ENCODE measurements around the gene MAP4K4. TPM values are rescaled to one million over a fixed set of nuclear protein-coding genes. Genes with fewer than 3 reads are reported as not detected.

The MAP4K4 gene
- polyA plus RNA-seq, 1 experiment, result 158 TPM

GRCh38 chr2:101731221-101732054 lies 33.9 kb downstream of the MAP4K4 start:
- Histone ChIP-seq H3K27ac (ENCODE audit: low read depth, low read length) (no peak overlapping the region), H3K27me3 (ENCODE audit: control insufficient read depth, insufficient read depth, low read length) (no peaks in the 10 kb centered on the region), H3K4me3 (ENCODE audit: low read depth, low read length) (no peak overlapping the region), H3K9me3 (ENCODE audit: control insufficient read depth, insufficient read depth, low read length) (no peaks in the 10 kb centered on the region)
- CTCF ChIA-PET, result interaction anchor here (1.2 kb wide), 1 partner anchor 313 kb away, joined by 3 read pairs; no protein-coding TSS in a partner anchor
- POLR2A ChIA-PET, result no interaction called here
- no peak for TF ChIP-seq CTCF (IDR thresholded peaks at IDR 0.05; ENCODE audit: low read depth, low read length)
- DNase-seq (ENCODE audit: low read depth, low spot score), result no peak

GRCh38 chr2:101732199-101732598 lies 34.7 kb downstream of the MAP4K4 start:
- ChIA-PET CTCF (interaction anchor here (0.7 to 1.2 kb wide), 3 partner anchors 22 to 313 kb away, joined by 3 read pairs; no protein-coding TSS in a partner anchor), POLR2A (no interaction called here)

GRCh38 chr2:101732773-101733256 lies 35.3 kb downstream of the MAP4K4 start:
- no peak for DNase-seq (ENCODE audit: low read depth, low spot score)
- ChIA-PET POLR2A (no interaction called here), CTCF (interaction anchor here (0.7 to 1.2 kb wide), 3 partner anchors 23 to 314 kb away, joined by 3 read pairs; no protein-coding TSS in a partner anchor)
- no peak for TF ChIP-seq CTCF (IDR thresholded peaks at IDR 0.05; ENCODE audit: low read depth, low read length)
- H3K9me3 ChIP-seq (ENCODE audit: control insufficient read depth, insufficient read depth, low read length), result no peaks in the 10 kb centered on the region
- no peak overlapping the region for H3K4me3 ChIP-seq (ENCODE audit: low read depth, low read length)
- H3K27ac ChIP-seq (ENCODE audit: low read depth, low read length), result no peak overlapping the region
- no peaks in the 10 kb centered on the region for H3K27me3 ChIP-seq (ENCODE audit: control insufficient read depth, insufficient read depth, low read length)

More at GRCh38 chr2:101732199-101732598, 34.7 kb downstream of the MAP4K4 start:
- Histone ChIP-seq H3K4me3 (ENCODE audit: low read depth, low read length) (no peak overlapping the region), H3K9me3 (ENCODE audit: control insufficient read depth, insufficient read depth, low read length) (no peaks in the 10 kb centered on the region), H3K27me3 (ENCODE audit: control insufficient read depth, insufficient read depth, low read length) (no peaks in the 10 kb centered on the region), H3K27ac (ENCODE audit: low read depth, low read length) (no peak overlapping the region)
- TF ChIP-seq CTCF (IDR thresholded peaks at IDR 0.05; ENCODE audit: low read depth, low read length), result no peak
- DNase-seq (ENCODE audit: low read depth, low spot score), result no peak

DNA sequence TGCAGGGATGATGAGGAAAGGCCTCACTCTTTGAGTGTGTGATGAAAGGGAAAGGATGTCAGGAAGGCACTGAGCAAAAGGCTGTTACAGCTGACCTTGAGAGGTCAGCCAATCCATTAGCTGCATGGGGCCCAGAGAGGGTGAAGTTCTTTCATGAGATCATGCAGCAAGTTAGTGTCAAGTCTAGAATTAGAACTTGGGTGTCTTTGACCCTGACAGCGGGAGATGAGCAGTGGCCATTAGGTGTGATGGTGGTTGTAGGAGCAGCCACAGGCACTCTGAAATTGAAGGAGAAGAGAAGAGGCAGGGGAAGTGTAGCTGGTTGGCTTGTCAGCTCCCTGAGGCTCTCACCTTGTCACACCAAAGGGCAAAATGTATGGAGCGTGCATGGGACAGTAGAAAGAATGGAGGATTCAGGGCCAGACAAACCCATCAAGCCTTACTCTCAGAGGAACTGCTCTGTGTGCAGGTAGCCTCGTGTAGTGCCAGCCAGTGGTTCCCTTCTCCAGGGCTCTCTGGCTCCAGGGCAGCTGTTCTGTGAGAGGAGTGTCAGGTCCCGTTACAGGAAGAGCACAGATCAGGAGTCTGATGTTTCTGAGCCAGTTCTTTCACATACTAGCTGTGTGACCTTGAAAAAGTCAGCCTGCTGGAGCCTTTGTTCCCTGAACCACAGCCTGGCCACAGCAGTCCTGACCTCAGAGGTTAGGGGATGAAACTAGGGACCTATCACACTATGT lies 35.9 kb downstream of the MAP4K4 start:
- no peak for DNase-seq (ENCODE audit: low read depth, low spot score)
- CTCF ChIA-PET, result interaction anchor here (1.2 kb wide), 1 partner anchor 23 kb away, joined by 3 read pairs; no protein-coding TSS in a partner anchor
- H3K27ac ChIP-seq (ENCODE audit: low read depth, low read length), result no peak overlapping the region
- no peak for TF ChIP-seq CTCF (IDR thresholded peaks at IDR 0.05; ENCODE audit: low read depth, low read length)
- H3K27me3 ChIP-seq (ENCODE audit: control insufficient read depth, insufficient read depth, low read length), result no peaks in the 10 kb centered on the region
- no peak overlapping the region for H3K4me3 ChIP-seq (ENCODE audit: low read depth, low read length)
- POLR2A ChIA-PET, result no interaction called here
- H3K9me3 ChIP-seq (ENCODE audit: control insufficient read depth, insufficient read depth, low read length), result no peaks in the 10 kb centered on the region

Data from AG04450 (cell line).